A549 (cell line): ENCODE data around the gene NHSL1.

Experiments used
- FOXS1 ChIP-seq: fragments of 250-450 bp; sonication (Bioruptor Pico); IDR thresholded peaks from 2 replicates; pipeline ENCODE4 v1.5.0; 2020; ENCODE audit warnings: mild to moderate bottlenecking, moderate library complexity
- HOXA7 ChIP-seq: fragments of 250-450 bp; sonication (Bioruptor Pico); IDR thresholded peaks from 2 replicates; pipeline ENCODE4 v1.5.0; 2020; ENCODE audit warnings: mild to moderate bottlenecking, moderate library complexity
- SMC3 ChIP-seq: fragments of >200 bp; sonication (Bioruptor Twin); formaldehyde crosslinking; IDR thresholded peaks from 3 replicates; pipeline ENCODE4 v1.6.1; 2018; ENCODE audit warnings: inconsistent platforms

- TF ChIP-seq FOXS1 (CRISPR knock-in tag): no peak
- no peak for TF ChIP-seq HOXA7 (CRISPR knock-in tag)
- no peak for TF ChIP-seq SMC3
These were observed 13.3 kb upstream of the NHSL1 start for GRCh38 chr6:138512609-138513008.
